B cell (primary cell): ENCODE measurements around the gene STK33. TPM values are rescaled to one million over a fixed set of nuclear protein-coding genes. Genes with fewer than 3 reads are reported as not detected.

Experiments
- ATAC-seq: fragments of 200-7000 bp; cut with Tn5 transposase; one replicate; pipeline ENCODE4 v1.10.0; 2021; ENCODE audit warnings: low read depth, mild to moderate bottlenecking, moderate number of reproducible peaks, moderate library complexity
- CTCF ChIA-PET: fragments of 350-600 bp; sonication (Branson Sonifier 250); formaldehyde crosslinking; loops from one replicate; lab custom pipeline; 2021; ENCODE audit warnings: antibody characterized with exemption, inconsistent platforms; lab: Charles Lee
- POLR2A ChIA-PET: fragments of 350-600 bp; sonication (Branson Sonifier 250); formaldehyde crosslinking; loops from one replicate; lab custom pipeline; 2021; ENCODE audit warnings: antibody characterized with exemption; lab: Charles Lee
- DNase-seq: peaks from one replicate; pipeline ENCODE4 v3.0.0; 2013
- H2AFZ ChIP-seq: 2 replicates; pipeline ENCODE4 v1.6.1; 2012; ENCODE audit warnings: mild to moderate bottlenecking, low read depth, low read length; ENCODE audit not compliant: insufficient read depth, poor library complexity, severe bottlenecking
- H3K27ac ChIP-seq, 2 donors: 1 replicate in 1 of 2; 2 replicates in 1 of 2; pipeline ENCODE4 v1.5.1; 2012 to 2013; ENCODE audit warnings: low read length in 2 of 2, mild to moderate bottlenecking in 2 of 2, moderate library complexity in 1 of 2
- H3K27me3 ChIP-seq, 4 experiments: fragments of 200-600 bp in 1 of 4; sonication (generic) in 1 of 4; replicated peaks in 1 of 4; 1 replicate in 2 of 4; 2 replicates in 2 of 4; pipeline versions ENCODE4 v1.6.1 to v1.7.0; 2013 to 2016; ENCODE audit warnings: low read length in 3 of 4, mild to moderate bottlenecking in 2 of 4, mixed read lengths in 1 of 4, moderate library complexity in 1 of 4; ENCODE audit not compliant: insufficient read depth in 4 of 4, control insufficient read depth in 3 of 4; ENCODE audit errors: control extremely low read depth in 1 of 4
- H3K36me3 ChIP-seq, 2 experiments: replicated peaks in 1 of 2; 1 replicate in 1 of 2; 2 replicates in 1 of 2; pipeline versions ENCODE4 v1.6.1 to v1.7.1; 2013; ENCODE audit warnings: low read length in 1 of 2; ENCODE audit not compliant: insufficient read depth in 2 of 2, control insufficient read depth in 1 of 2; ENCODE audit errors: control extremely low read depth in 1 of 2, extremely low read depth in 1 of 2
- H3K4me1 ChIP-seq, 2 donors: fragments of 200-600 bp in 1 of 2; sonication (generic) in 1 of 2; 1 replicate in 1 of 2; 2 replicates in 1 of 2; pipeline versions ENCODE4 v1.5.1 to v1.6.1; 2013 to 2017; ENCODE audit warnings: low read length in 2 of 2; ENCODE audit not compliant: control insufficient read depth in 2 of 2, insufficient read depth in 2 of 2
- H3K4me2 ChIP-seq: replicated peaks from 2 replicates; pipeline ENCODE3; 2012; ENCODE audit warnings: mild to moderate bottlenecking, low read depth, low read length; ENCODE audit not compliant: poor library complexity, severe bottlenecking
- H3K4me3 ChIP-seq, 5 experiments: fragments of 200-600 bp in 1 of 5; sonication (generic) in 1 of 5; 1 replicate in 3 of 5; 2 replicates in 2 of 5; pipeline versions ENCODE4 v1.5.1 to v1.7.0; 2011 to 2016; ENCODE audit warnings: low read length in 4 of 5, mild to moderate bottlenecking in 4 of 5, low read depth in 2 of 5, control low read depth in 1 of 5, moderate library complexity in 1 of 5; ENCODE audit not compliant: insufficient read depth in 1 of 5; ENCODE audit errors: control extremely low read depth in 1 of 5, extremely low read depth in 1 of 5
- H3K79me2 ChIP-seq: fragments of 200-600 bp; sonication (generic); one replicate; pipeline ENCODE4 v1.6.0; 2016; ENCODE audit warnings: low read length; ENCODE audit not compliant: control insufficient read depth, insufficient read depth
- H3K9ac ChIP-seq: fragments of 200-600 bp; sonication (generic); 2 replicates; pipeline ENCODE4 v1.6.1; 2017; ENCODE audit warnings: mild to moderate bottlenecking, low read length, moderate library complexity
- H3K9me3 ChIP-seq, 3 donors: one replicate each; pipeline versions ENCODE4 v1.6.1 to v1.7.1; 2013; ENCODE audit warnings: low read length in 2 of 3; ENCODE audit not compliant: control insufficient read depth in 2 of 3, insufficient read depth in 1 of 3; ENCODE audit errors: control extremely low read depth in 1 of 3
- H4K20me1 ChIP-seq: 2 replicates; pipeline ENCODE4 v1.6.0; 2012; ENCODE audit warnings: mild to moderate bottlenecking, low read length; ENCODE audit not compliant: insufficient read depth, control insufficient read depth, poor library complexity, severe bottlenecking
- H3K27ac Mint-ChIP-seq: one replicate; pipeline ENCODE4 v1.8.0; 2021; ENCODE audit warnings: mixed read lengths
- H3K27me3 Mint-ChIP-seq: one replicate; pipeline ENCODE4 v1.8.0; 2021; ENCODE audit warnings: mixed read lengths
- H3K4me1 Mint-ChIP-seq: one replicate; pipeline ENCODE4 v1.8.0; 2021; ENCODE audit warnings: mixed read lengths
- H3K4me3 Mint-ChIP-seq: one replicate; pipeline ENCODE4 v1.8.0; 2021; ENCODE audit warnings: mixed read lengths
- H3K9me3 Mint-ChIP-seq: one replicate; pipeline ENCODE4 v1.8.0; 2022; ENCODE audit warnings: mixed read lengths; ENCODE audit not compliant: insufficient read depth
- EZH2 ChIP-seq: IDR thresholded peaks from 2 replicates; pipeline ENCODE4 v1.6.1; 2012; ENCODE audit warnings: borderline replicate concordance, low read depth, mild to moderate bottlenecking, moderate library complexity, low read length; ENCODE audit not compliant: insufficient read depth, poor library complexity, severe bottlenecking
- WGBS: methylation state at CpG from one replicate; pipeline ENCODE4 v1.1.5; 2013; ENCODE audit warnings: missing lambda C conversion rate; ENCODE audit not compliant: insufficient coverage; 5-methylcytosine and 5-hydroxymethylcytosine counted together
- intact Hi-C: fragments of 100-400 bp; cut with micrococcal nuclease; formaldehyde crosslinking; loops from one replicate; pipeline ENCODE4 v1.10.0; 2022
- polyA plus RNA-seq: library from polyadenylated mRNA; depleted of rRNA; stranded (reverse); fragments of >200 nt; gene quantifications from 2 replicates; pipeline ENCODE4 v1.2.3, GENCODE V29; 2012
- total RNA-seq, 2 donors: library from RNA; stranded (reverse); fragments of 120-200 nt in 1 of 2; gene quantifications; 1 replicate in 1 of 2; 2 replicates in 1 of 2; pipeline versions ENCODE4 v1.2.3 to v1.2.4, GENCODE V29; 2013 to 2022
- TF ChIP-seq, protein P1 (sequence below): fragments of 200-600 bp; IDR thresholded peaks from one replicate; pipeline ENCODE4 v1.8.0; 2022; ENCODE audit warnings: antibody characterized with exemption, mild to moderate bottlenecking

STK33 gene
- total and polyA plus RNA-seq, 2 donors (not counting 1 experiment from before 2014, with no cell fraction given) = 3.1 to 9.3 TPM

DNA sequence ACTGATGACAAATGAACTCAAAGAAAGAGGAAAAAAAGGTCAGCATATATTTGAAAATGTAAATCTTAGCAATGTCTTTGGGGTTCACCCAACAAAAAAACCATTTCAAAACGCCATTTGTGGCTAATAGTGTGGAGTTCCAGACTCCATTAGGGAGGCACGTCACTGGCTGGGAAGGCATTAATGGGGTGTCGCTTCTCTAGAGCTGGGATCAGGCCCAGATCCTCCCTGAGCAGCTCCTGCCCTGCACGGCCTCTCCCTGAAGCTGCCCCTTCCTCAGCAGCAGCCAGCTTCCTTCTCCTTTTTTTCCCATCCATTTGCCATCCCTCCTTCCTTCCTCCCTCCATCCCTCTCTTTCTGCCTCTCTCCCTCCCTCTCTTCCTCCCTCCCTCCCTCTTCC is 231.5 kb downstream of the STK33 start:
- intact Hi-C loops = no loop called here
- Histone ChIP-seq H3K27me3 (no peaks in the 10 kb centered on the region), H3K79me2 (no peaks in the 10 kb centered on the region), H3K9me3 (no peaks in the 10 kb centered on the region), H3K27ac (no peak overlapping the region), H3K4me1 (no peaks in the 10 kb centered on the region), H3K4me2 (no peak overlapping the region), H3K36me3 (no peaks in the 10 kb centered on the region), H2AFZ (no peak overlapping the region), H3K4me3 (no peak overlapping the region), H3K9ac (no peak overlapping the region), H4K20me1 (no peaks in the 10 kb centered on the region)
- H3K27ac Mint-ChIP-seq = no peak overlapping the region
- no peaks in the 10 kb centered on the region for H3K9me3 Mint-ChIP-seq
- ChIA-PET POLR2A (no interaction called here), CTCF (no interaction called here)
- no peaks in the 10 kb centered on the region for H3K27me3 Mint-ChIP-seq
- WGBS = 63% methylated on average over 4 of the region's 4 CpGs
- H3K4me3 Mint-ChIP-seq = no peak overlapping the region
- DNase-seq = no peak
- no peak for ATAC-seq
- no peak for TF ChIP-seq EZH2
- TF ChIP-seq, protein P1, sequence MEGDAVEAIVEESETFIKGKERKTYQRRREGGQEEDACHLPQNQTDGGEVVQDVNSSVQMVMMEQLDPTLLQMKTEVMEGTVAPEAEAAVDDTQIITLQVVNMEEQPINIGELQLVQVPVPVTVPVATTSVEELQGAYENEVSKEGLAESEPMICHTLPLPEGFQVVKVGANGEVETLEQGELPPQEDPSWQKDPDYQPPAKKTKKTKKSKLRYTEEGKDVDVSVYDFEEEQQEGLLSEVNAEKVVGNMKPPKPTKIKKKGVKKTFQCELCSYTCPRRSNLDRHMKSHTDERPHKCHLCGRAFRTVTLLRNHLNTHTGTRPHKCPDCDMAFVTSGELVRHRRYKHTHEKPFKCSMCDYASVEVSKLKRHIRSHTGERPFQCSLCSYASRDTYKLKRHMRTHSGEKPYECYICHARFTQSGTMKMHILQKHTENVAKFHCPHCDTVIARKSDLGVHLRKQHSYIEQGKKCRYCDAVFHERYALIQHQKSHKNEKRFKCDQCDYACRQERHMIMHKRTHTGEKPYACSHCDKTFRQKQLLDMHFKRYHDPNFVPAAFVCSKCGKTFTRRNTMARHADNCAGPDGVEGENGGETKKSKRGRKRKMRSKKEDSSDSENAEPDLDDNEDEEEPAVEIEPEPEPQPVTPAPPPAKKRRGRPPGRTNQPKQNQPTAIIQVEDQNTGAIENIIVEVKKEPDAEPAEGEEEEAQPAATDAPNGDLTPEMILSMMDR = no peak
- H3K4me1 Mint-ChIP-seq = no peaks in the 10 kb centered on the region

GRCh38 chr11:8361664-8362210 is 232.3 kb downstream of the STK33 start:
- no peaks in the 10 kb centered on the region for H3K27me3 ChIP-seq
- H3K9ac ChIP-seq = no peak overlapping the region
- no peaks in the 10 kb centered on the region for H3K9me3 ChIP-seq
- no peaks in the 10 kb centered on the region for H3K4me1 ChIP-seq
- intact Hi-C loops = no loop called here
- Mint-ChIP-seq H3K9me3 (no peaks in the 10 kb centered on the region), H3K27ac (no peak overlapping the region), H3K4me1 (no peaks in the 10 kb centered on the region), H3K4me3 (no peak overlapping the region), H3K27me3 (no peaks in the 10 kb centered on the region)
- CTCF ChIA-PET = no interaction called here
- TF ChIP-seq EZH2 = no peak
- TF ChIP-seq, protein P1 = no peak
- H3K4me2 ChIP-seq = no peak overlapping the region
- H4K20me1 ChIP-seq = no peaks in the 10 kb centered on the region
- H3K27ac ChIP-seq = no peak overlapping the region
- DNase-seq (no peak), ATAC-seq (no peak)
- no peaks in the 10 kb centered on the region for H3K79me2 ChIP-seq
- 92% methylated on average over 5 of the region's 12 CpGs for WGBS
- no peak overlapping the region for H3K4me3 ChIP-seq
- H2AFZ ChIP-seq = no peak overlapping the region
- POLR2A ChIA-PET = no interaction called here
- H3K36me3 ChIP-seq = no peaks in the 10 kb centered on the region
